ENCODE results near the gene DNAH3.
"Not testable (repeated sequence)": the region's sequence is repeated elsewhere in the genome, so short reads cannot be mapped to it uniquely, and the experiment has no call there.

The DNAH3 gene

GRCh38 chr16:21120976-21121520 is 29.6 kb downstream of the DNAH3 start:
- DNase-seq: no peak

DNA sequence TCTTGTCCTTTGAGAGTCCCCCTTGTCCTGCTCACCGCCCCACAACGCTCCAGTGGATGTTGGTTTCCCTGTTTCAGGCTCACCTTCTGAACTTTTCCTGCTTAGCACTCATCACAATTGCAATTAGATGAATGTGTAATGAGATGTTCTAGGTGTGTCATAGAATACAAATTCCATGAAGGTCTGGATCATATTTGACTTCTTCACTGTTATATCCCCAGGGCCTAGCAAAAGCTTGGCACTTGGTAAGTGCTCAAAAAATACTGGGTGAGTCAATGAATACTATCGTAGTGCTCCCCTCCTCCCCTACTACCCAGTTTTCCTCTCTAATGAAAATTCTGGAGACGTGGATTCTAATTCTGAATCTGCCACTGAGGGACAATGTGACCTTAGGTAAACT is 33.1 kb downstream of the DNAH3 start:
- DNase-seq: no peak

DNA sequence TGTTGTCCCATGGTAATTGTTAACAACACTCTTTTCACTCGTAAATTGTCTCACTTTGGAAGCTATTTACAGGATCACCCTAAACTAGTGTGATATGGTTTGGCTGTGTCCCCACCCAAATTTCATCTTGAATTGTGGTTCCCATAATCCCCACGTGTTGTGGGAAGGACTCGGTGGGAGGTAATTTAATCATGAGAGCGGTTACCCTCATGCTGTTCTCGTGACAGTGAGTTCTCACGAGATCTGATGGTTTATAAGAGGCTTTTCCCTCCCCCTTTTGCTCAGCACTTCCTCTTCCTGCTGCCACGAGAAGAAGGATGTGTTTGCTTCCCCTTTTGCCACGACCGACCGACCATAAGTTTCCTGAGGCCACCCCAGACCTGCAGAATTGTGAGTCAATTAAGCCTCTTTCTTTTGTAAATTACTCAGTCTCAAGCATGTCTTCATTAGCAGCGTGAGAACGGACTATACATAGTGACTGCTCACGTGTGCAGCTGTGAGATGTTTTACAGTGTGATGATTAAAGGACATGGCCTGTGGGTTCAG is 34.4 kb downstream of the DNAH3 start:
- no peak for DNase-seq

- not testable (repeated sequence) for DNase-seq
Measured at GRCh38 chr16:21115551-21115950, 35.1 kb downstream of the DNAH3 start.

DNA sequence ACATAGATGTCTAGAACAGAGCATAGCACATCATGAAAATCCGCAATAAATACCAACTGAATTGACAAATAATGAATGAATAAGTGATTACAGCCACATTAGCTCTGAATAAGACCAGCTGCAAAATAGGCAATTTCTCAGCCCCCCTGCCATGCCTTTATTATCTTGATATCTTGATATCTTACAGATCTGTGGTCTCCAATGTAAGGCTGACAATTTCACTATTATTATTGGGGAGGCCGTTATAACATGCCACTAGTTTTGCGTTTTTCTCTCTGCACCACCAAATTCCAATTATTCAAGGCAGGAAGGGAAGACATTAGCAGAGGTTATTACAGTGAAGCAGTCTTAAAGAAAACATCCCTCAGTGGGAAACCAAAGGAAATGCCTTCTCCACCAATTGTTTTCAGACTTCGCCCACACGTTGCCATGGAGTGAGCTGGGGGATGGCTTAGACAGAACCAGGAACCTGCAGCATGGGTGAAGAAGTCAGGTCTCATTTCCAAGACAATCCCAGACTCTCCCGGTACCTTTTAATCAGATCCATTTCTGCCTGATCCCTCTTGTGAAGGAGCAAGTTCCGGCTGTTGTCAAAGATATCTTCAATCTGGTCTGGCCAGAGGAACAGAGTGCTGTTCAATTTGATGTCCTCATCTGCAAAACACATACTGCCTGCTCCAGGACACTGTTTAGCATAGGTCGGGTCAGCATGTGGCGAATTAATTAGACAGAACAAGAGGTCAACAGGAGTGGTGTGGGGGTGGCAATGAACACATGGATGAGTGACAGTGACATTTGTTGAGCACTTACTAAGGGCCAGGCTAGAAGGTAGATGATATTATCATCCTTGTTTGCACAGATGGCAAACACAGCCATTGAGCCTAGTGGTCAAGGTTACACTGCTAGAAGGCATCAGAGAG is 46.4 kb downstream of the DNAH3 start:
- DNase-seq: no peak

- no peak for DNase-seq
Measured at GRCh38 chr16:21101631-21102420, 48.8 kb downstream of the DNAH3 start.

GRCh38 chr16:21100447-21100846 is 50.2 kb downstream of the DNAH3 start:
- DNase-seq: no peak

DNA sequence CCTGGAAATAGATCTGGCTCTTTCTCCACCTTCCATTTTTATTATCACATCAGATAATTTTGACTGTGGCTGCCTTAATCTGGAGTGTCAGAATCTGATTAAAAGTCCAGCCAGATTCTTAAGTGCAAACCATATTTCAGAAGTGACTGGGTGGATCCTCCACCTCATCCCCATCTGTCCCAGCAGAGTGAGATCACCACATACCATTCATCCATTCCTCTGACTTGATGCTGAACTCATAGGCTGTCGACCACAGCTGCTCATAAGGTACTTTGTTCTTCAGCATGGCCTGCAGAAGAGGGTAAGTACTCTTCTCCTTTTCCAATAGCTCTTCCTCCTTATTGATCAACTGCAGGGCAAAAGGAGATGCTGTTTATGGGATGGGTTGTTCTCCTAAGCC is 53.5 kb downstream of the DNAH3 start:
- DNase-seq: no peak

DNA sequence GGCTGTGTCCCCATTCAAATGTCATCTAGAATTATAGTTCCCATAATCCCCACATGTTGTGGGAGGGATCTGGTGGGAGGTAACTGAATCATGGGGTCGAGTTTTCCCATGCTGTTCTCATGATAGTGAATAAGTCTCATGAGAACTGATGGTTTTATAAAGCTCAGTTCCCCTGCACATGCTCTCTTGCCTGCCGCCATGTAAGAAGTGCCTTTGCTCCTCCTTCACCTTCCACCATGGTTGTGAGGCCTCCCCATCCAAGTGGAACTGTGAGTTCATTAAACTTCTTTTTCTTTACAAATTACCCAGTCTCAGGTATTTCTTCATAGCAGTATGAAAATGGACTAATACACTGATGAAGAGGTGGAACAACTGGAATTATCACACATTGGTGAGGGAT is 55.9 kb downstream of the DNAH3 start:
- not testable (repeated sequence) for DNase-seq

DNA sequence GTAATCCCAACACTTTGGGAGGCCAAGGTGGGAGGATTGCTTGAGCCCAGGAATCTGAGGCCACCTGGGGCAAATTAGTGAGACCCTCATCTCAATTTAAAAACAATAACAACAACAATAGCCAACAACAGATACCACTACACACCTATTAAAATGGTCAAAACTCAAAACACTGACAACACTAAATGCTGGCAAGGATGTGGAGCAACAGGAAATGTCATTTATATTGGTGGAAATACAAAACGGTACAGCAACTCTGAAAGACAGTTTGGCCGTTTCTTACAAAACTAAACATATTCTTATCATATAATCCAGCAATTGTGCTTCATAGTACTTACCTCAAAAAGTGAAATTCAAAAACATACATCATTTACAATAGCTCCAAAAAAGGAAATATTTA is 57.7 kb downstream of the DNAH3 start:
- DNase-seq: no peak

- no peak for DNase-seq
Measured at GRCh38 chr16:21088646-21089538, 61.8 kb downstream of the DNAH3 start.

- no peak for DNase-seq
Measured at GRCh38 chr16:21088143-21088542, 62.5 kb downstream of the DNAH3 start.

DNA sequence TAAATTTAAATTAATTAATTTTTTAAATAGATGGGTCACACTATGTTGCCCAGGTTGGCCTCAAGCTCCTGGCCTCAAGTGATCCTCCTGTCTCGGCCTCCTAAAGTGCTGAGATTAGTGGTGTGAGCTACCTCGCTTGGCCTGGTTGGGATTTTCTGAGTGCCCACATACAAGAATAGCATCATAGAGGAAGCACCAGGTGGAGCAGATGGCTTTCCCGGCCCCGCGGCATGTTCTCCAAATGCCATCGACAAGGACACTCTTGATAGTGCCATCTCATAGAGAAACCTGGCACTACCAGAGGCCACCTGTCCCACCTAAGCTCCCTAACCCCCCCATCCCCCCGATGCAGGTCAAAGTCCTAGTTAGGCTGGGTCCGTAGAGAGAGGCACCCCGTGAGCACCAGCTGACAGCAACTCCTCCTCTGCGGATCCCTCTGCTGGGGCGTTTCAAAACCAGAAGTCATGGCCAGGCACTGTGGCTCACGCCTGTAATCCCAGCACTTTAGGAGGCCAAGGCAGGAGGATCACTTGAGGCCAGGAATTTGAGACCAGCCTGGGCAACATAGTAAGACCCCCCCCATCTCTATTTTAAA is 65.9 kb downstream of the DNAH3 start:
- DNase-seq: no peak

DNA sequence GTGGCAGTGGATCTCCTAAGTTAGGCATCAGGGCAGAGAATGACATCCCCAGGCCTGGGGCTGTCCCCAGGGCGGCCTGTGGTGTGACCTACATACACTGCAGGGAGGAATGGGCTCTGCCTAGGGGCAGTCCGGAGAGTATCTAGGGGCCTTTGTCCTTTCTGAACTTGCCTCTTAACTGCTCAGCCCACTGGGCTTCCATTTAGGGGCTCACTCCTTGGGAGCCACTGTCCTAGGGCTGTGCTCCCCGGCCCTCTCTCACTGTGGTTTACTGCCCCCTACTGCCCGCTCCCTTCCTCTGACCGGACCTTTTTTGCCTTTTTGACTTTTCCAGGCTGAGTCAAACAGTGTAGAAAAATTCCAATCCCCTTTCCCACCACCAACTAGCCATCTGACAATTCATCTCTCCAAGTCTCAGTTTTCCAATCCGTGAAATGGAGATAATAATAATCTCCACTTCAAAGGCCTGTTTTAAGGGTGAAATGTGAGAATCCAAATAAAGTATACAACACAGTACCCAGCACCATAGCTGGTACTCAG is 66.8 kb downstream of the DNAH3 start:
- DNase-seq: peak; percentile 0

DNA sequence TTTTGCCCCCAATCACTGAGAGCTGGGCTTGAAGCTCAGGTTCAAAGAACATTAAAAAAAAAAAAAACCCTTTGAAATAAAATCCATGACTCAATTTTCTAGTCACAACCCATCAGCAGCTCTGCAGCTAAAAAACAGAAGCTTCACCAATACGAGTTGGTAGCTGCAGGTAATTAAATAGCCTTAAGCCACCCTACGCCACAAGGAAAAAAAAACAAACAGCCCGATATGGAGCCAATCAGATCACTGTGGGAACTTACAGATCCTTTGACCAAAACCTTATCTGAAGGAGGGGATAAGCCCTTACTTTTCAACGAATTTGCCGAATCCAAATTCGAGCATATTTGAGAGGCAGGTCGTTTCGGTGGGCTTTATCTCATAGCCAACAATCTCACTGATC is 69.3 kb downstream of the DNAH3 start:
- DNase-seq: no peak

DNA sequence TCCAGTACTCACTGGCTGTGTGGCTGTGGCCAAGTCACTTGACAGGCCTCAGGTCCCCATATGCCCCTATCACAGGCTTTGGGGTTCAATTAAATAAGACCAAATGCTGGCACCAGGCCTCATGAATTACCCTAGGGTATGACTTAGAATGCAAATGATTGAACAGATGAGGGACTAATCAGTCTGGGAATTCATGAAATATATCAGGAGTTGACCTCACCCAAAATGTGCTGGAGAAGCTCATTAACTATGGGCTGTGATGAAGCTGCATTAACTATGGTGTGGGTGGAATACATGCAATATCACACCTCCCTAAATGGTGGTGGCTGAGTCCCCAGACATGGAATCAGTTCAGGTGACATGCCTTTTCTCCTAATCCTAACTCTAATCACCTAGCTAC is 72.1 kb downstream of the DNAH3 start:
- DNase-seq: no peak

DNA sequence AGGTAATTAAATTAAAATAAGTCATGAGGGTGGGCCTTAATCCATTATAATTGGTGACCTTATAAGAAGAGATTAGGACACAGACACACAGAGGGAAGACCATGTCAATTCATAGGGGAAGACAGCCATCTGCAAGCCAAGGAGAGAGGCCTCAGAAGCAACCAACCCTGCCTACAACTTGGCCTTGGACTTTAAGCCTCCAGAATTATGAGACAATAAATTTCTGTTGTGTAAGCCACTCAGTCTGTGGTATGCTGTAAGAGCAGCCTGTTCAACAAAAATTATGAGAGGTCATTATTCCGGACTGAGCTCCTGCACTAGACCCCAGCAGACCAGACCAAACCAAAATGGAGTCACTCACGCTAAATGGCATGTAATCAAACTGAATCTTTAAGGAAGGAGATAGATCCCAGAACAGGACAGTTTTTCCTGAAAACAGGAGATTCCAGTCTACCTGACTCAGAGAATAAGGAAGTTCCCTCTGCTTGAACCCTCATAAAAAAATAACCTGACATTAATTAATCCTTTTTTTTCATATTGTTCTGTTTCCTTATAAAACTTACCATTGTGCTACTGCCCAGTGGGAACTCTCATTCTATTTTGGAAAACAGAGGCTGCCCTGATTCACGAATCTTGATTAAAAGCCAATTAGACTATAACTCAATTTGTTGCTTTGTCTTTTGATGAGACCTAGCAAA is 74.3 kb downstream of the DNAH3 start:
- DNase-seq: no peak

DNA sequence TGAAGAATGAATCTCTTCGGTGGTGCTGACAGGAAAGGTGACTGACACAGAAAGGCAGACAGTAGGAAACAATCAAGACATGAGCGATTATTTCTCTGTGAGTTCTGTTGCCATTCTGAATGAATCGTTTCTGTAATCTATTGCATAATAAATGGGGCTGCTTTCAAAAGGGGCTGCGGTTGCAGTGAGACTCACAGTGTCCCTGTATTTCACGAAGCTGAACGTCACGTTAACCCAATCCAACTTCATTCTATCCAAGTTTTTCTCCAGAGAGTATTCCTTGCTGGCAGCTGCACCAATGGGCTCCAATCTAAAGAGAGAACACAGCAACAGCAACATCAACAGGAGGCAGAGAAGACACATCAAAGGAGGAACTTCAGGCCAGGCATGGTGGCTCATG is 75.4 kb downstream of the DNAH3 start:
- no peak for DNase-seq

GRCh38 chr16:21072976-21073375 is 77.7 kb downstream of the DNAH3 start:
- DNase-seq: no peak

- no peak for DNase-seq
Measured at GRCh38 chr16:21071741-21072140, 78.9 kb downstream of the DNAH3 start.

DNA sequence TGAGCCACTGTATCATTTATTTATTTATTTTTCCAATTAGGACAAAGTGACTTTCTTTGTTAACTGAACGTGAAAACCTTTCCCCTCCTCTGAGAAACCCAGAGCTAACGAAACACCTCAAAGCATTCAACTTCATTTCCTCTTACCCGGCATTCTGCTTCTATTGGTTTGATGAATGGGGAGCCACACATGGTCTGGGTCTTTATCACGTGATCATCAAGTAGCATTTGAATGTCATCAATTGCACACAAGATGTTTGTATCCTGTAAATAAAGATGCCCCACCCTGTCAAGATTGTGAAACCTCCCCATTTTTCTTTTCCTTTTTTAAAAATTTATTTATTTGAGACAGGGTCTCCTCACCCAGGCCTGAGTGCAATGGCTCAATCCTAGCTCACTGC is 80.1 kb downstream of the DNAH3 start:
- no peak for DNase-seq

Measured in NCI-H1105 treated with DMSO at 0.1 percent for 48 hours (cell line).